Amniotic epithelial cell (primary cell): ENCODE data around the gene CTBP2.
"Not testable (repeated sequence)": the region's sequence is repeated elsewhere in the genome, so short reads cannot be mapped to it uniquely, and the experiment has no call there.

Experiments used
- DNase-seq: peaks from one replicate; pipeline ENCODE4 v3.0.0-alpha.2; 2010; ENCODE audit warnings: low read depth

Gene CTBP2

DNA sequence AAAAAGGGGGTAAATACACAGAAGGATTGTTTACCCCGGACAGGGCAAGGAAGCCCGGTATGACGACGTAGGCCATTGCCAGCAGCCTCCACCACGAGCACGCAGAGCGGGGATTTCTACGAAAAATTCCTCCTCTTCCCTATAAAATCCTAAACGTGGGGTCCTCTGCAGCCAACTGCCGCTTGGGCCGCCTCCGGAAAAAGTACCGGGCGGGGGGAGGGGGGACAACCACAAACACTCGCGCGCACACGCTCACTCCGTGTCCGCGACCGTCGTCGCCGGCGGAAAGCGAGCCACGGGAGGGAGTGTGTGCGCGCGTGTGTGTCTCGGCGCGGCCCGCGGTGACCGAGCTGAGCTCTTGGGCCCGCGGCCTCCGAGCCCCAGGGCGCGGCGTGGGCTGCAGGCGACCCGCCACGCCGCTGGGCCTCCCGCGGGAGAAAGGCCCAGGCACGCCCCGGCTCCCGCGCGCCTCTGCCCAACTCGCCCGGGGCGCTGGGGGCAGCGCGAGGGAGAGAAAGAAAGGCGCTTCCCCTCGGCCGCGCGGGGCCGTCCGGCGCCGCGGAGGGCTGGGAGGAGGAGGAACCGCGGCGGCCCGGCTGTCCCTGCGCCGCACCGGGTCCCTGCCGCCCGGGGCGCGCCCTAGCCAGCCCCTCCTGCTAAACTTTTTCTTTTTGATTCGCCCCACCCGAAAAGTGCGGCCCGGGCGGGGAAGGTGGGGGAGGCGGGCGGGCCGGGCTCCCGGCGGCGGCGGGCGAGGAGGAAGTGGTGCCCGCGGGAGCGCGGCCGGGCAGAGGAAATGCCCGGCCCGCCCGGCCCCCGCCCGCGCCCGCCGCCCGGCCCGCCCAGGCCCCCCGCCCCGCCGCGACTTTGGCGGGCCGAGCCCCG, 1.5 kb downstream of the CTBP2 start:
- peak; percentile 38 for DNase-seq

DNA sequence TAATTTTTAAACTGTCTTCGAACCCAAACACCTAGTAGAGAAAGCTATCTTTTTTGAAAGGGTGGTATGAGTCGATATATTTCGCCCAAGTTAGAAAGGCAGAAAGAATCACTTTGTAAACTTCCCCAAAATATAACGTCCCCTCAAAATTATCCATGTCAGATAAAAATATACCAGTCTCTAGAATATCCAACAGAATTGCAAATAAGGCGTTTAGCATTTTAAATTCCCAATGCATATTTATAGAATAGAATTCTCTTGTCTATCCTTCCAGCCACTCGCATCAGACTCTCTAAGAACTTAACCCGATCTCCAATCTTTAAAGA, 2.1 kb downstream of the CTBP2 start:
- DNase-seq = no peak

- no peak for DNase-seq
Measured at GRCh38 chr10:125157505-125157904, 2.9 kb downstream of the CTBP2 start.

DNA sequence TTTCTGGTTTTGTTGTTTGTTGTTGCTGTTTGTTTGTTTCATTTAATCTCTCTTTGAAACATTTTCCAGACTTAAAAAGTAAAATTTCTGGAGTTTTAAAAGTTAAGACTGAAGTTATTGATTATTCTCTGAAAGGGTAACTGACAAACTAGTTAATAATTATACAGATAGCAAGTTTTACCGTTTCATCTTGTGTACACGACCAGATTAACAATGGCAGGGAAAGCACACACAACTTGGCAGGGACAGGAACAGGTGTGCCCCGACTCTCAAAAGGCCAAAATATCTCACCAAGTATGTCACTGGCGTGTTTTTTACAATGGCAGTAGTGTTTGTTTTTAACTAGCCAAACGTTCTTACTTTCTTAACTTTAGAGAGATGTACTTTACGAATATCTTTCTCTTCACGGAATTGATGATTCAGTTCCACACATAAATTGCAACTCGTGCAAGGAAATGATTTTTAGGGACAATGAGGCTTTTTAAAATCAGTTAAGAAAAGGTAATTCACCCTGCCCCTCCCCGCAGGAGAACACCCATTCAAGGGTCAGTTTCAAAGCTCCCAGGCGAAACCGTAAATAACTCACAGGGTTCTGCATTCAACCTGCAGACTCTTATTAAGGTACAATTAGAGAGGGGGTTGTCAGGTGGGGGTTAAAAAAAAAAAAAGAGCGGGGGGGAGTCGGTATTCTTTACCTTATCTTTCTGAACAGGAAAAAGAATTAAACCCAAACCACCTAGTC, 3.5 kb downstream of the CTBP2 start:
- no peak for DNase-seq

- DNase-seq = peak; percentile 47
Measured at GRCh38 chr10:125156196-125156595, 4.2 kb downstream of the CTBP2 start.

DNA sequence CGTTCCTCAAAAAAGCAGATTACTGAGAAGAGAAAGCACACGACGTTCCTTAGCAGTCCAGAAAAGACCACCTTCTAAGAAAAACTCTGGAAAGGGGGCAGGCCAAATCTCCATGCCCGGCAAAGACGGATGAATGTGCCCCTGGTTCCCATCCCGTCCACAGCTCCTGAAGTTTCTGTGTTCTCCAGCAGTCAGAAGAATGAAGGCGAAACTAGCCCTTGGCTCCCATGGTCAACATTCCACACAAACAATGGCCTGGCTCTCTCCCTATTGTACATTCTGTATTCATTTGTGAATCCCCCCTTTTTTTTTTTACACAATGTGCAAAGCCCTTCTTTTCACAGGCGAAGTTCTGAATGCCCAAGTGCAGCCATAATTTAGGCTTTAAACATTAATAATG, 5.3 kb downstream of the CTBP2 start:
- DNase-seq = no peak

- DNase-seq = no peak
Measured at GRCh38 chr10:125154529-125154928, 5.8 kb downstream of the CTBP2 start.

DNA sequence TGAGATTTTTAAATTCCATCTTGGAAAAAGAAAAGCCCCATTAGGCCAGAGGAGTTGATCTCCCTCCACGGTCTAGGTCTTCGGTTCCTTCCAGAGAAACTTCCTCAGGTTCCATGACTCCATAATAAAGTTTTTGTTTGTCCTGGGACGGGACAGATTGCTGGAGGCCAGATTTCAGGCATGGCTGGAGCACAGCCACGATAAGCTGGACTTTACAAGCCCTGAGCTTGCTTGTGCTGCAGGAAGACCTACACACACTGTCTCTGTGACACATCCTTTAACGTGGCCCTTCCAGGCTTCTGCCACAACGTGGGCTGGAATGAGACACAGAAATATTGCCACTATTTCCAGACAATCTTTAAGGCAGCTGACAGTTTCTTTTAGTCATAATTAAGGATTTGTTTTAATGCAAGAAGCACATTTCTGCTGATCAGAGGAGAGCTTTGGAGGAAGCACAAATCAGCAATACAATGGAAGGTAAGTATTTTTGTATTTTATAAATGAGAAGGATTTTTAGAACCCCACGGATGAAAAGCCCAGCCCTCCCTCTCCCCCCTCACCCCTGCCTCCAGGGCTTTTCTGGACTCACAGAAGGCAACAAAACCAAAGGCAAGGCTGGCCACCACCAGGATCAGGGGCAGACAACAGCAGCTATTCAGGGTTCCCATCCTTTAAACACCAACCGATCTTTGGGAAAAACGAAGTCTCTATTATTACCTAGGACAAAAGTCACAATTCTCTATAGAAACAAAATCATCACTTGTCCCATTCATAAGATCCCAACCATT, 6.5 kb downstream of the CTBP2 start:
- DNase-seq = no peak

GRCh38 chr10:125152450-125153368, 7.7 kb downstream of the CTBP2 start:
- no peak for DNase-seq

GRCh38 chr10:125151553-125152449, 8.6 kb downstream of the CTBP2 start:
- DNase-seq = no peak

DNA sequence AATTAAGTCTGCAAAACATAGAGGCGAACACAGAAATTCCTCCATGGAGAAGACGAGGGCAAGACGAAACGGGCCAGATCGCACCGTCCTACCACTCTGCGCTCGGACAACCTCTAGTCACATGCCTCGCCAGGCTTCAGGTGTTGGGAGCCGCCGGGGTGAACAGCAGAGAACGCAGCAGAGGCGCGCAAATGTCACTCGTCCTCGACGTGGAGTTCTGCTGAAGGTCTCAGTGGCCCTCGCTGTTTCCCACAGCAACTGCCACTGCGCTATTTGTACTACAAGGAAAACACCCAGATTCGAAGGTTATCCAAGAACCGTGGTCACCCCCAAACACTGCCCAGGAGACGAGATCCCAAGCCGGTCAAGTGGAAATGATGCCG, 9.2 kb downstream of the CTBP2 start:
- no peak for DNase-seq

DNA sequence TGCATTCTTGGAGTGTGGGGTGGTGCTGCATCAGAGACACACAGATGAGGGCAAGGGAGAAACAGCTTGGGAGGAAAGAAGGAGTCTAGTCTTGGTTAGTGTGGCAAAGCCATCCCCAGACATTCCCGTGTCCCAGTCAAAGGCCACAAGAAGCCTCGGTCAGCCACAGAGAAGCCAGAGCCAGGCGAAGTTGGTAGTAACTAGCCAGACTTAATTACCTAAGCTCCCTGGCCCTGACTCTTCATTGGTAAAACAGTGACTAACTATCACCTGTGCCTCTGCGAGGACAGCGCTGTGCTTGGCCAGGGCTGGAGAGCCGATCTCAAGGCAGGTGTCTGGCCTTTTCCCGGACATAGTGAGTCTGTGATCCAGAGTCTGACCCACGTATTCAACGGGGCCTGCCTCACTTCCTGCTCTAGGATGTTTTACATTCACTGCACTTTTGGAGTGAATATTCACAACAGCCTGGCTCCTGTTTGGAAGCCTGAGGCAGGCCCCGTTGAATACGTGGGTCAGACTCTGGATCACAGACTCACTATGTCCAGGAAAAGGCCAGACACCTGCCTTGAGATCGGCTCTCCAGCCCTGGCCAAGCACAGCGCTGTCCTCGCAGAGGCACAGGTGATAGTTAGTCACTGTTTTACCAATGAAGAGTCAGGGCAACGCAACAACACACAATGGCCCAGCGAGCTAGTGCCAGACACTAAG, 9.8 kb downstream of the CTBP2 start:
- DNase-seq = not testable (repeated sequence)

GRCh38 chr10:125149680-125150047, 10.7 kb downstream of the CTBP2 start:
- DNase-seq = no peak

DNA sequence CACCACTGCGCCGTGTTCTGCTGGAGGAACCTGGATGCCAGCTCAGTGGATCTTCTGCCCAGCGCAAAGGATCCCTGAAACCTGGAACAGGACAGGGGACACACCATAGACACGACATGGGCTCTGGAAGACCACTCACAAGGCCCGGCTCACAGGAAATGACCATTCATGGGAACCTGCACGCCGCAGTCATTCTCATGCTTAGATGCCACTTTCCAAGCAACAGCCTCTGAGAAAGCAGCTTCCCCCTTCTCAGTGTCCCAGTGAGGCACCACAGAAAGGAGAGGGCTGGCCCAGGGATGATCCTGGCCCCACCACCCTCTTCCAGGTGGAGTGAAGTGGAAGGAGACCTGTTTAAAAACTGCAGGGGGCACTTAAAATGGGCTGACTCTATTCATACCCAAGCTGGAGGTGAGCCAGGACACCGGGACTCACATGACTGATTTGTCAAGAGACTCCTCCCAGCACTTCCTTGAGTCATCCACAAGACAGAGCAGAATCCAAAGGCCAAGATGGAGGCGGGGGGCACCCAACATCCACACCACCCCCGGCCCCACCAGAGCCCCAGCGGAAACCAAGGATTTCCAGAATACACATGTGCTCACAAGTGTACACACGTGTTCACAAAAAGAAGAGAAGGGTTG, 11.2 kb downstream of the CTBP2 start:
- DNase-seq = peak; percentile 79

GRCh38 chr10:125148528-125148927, 11.8 kb downstream of the CTBP2 start:
- DNase-seq = peak; percentile 72

GRCh38 chr10:125147971-125148439, 12.4 kb downstream of the CTBP2 start:
- peak; percentile 72 for DNase-seq

DNA sequence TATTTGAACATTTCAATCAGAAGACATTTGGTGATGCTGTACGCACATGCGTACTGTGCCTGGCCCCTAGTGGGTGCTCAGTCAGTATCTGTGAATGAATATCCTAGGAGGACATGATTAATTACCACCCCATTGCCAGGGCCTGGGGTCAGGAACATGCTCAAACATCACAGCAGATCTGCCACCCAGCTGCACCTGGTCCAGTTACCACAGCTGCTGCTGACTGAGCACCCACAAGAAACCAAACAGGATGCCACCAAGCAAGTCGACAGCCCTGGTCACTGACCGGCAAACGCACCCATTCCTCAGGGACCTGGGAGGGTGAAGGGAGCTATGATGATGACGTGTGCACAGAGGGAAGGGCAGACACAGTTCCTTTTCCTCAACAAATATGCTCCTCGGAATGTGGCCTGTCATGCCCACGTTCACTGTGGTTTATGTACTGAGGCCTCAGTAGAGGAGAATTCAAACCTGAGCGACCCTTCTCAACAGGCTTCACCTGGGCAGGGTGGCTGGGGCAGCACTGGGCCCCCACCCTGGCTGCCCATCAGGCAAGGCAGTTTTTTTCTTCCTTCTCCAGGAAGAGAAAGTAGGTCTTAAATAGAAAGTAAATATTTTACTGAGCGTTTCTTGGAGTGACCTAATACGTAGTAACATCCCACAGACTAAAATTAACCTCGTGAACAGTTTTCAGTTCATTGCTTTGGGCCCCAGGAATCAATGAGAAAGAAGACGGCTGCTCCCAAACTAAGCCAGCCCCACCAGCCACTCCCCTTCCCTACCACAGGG, 13.4 kb downstream of the CTBP2 start:
- DNase-seq = peak; percentile 73

DNA sequence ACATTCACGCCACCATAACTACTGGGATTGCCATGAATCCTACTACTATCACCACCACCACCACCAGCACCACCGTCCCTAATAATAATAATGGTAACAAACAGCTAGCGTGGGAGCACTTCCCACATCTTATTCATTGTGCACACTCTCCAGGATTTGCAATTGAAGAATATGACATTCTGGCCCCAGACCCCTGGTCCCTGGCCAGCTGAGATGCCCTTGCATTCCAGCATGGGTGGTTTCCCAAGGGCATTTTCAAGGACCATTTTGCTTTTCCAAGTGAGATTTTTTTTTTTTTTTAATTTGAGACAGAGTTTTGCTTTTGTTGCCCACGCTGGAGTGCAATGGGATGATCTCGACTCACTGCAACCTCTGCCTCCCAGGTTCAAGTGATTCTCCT, 14.7 kb downstream of the CTBP2 start:
- DNase-seq = no peak
